ENCODE results near the gene KCNIP2.

GRCh38 chr10:101817337-101818118, 26.1 kb downstream of the KCNIP2 start:
- TF ChIP-seq POLR2A (IDR thresholded peaks at IDR 0.05), result peak; percentile 19 to 41
- no peak for TF ChIP-seq CTCF (IDR thresholded peaks at IDR 0.05)
